DMS53 (cell line): ENCODE data around the gene ELAVL3.
"Not testable (repeated sequence)": the region's sequence is repeated elsewhere in the genome, so short reads cannot be mapped to it uniquely, and the experiment has no call there.

Experiments used
- DNase-seq: peaks from one replicate; lab custom pipeline; 2025; lab: John Stamatoyannopoulos, UW

Gene ELAVL3

GRCh38 chr19:11458912-11459311, 21.9 kb downstream of the ELAVL3 start:
- not testable (repeated sequence) for DNase-seq

GRCh38 chr19:11458236-11458900, 22.5 kb downstream of the ELAVL3 start:
- DNase-seq, result no peak

- no peak for DNase-seq
Measured at GRCh38 chr19:11457831-11458230, 23.0 kb downstream of the ELAVL3 start.

- DNase-seq, result no peak
Measured at GRCh38 chr19:11457115-11457514, 23.7 kb downstream of the ELAVL3 start.

- no peak for DNase-seq
Measured at GRCh38 chr19:11456659-11457058, 24.2 kb downstream of the ELAVL3 start.

GRCh38 chr19:11455233-11455554, 25.7 kb downstream of the ELAVL3 start:
- DNase-seq, result not testable (repeated sequence)

- DNase-seq, result peak; percentile 39
Measured at GRCh38 chr19:11453468-11454341, 27.1 kb downstream of the ELAVL3 start.

- DNase-seq, result no peak
Measured at GRCh38 chr19:11452620-11453310, 28.1 kb downstream of the ELAVL3 start.

GRCh38 chr19:11451871-11452619, 28.8 kb downstream of the ELAVL3 start:
- DNase-seq, result no peak

- DNase-seq, result no peak
Measured at GRCh38 chr19:11451327-11451870, 29.4 kb downstream of the ELAVL3 start.

GRCh38 chr19:11450570-11451326, 30.1 kb downstream of the ELAVL3 start:
- DNase-seq, result no peak

- no peak for DNase-seq
Measured at GRCh38 chr19:11448923-11449554, 31.8 kb downstream of the ELAVL3 start.

GRCh38 chr19:11448410-11448809, 32.4 kb downstream of the ELAVL3 start:
- DNase-seq, result no peak

GRCh38 chr19:11447347-11448262, 33.2 kb downstream of the ELAVL3 start:
- no peak for DNase-seq

- peak; percentile 60 for DNase-seq
Measured at GRCh38 chr19:11446652-11447301, 34.1 kb downstream of the ELAVL3 start.

- DNase-seq, result peak; percentile 18
Measured at GRCh38 chr19:11446271-11446651, 34.6 kb downstream of the ELAVL3 start.

GRCh38 chr19:11445141-11445540, 35.7 kb downstream of the ELAVL3 start:
- no peak for DNase-seq

GRCh38 chr19:11444059-11444458, 36.8 kb downstream of the ELAVL3 start:
- DNase-seq, result no peak

GRCh38 chr19:11437955-11438354, 42.9 kb downstream of the ELAVL3 start:
- no peak for DNase-seq
